Measurements from ENCODE around the gene CDCA4.
"Not testable (repeated sequence)": the region's sequence is repeated elsewhere in the genome, so short reads cannot be mapped to it uniquely, and the experiment has no call there.

The CDCA4 gene

DNA sequence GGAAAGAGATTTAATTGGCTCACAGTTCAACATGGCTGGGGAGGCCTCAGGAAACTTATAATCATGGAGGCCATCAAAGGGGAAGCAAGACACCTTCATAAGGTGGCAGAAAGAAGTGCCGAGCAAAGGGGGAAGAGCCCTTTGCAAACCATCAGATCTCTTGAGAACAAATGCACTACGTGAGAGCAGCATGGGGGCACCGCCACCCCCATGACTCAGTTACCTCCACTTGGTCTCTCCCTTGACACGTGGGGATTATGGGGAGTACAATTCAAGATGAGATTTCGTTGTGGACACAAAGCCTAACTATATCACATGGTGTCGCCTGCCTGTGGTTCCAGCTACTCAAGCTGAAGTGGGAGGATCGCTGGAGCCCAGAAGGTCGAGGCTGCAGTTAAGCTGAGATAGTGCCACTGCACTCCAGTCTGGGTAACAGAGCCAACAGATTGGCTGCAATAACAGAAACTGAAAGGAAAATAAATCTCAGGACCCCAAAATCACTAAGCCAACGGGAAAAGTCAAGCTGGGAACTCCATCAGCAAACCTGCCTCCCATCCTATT lies 10.0 kb upstream of the CDCA4 start:
- no peak for DNase-seq

DNA sequence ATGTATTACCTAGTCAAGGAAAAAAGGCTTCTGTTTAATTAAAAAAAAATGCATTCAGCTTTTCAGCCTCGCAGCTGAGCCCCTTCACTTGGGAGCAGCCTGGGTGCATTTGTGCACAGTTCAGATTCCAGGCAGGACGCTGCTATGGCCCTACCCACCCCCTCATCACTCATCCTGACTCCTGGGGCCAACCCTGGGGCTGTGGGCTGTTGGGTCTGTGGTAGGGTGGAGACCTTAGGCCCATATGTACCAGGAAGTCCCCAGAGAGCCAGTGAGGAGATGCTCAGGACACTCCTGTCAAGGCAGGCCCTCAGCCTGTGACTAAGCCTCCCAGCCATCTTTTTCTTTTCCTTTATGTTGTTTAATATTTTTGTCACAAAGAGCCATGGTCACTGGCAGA lies 9.3 kb upstream of the CDCA4 start:
- DNase-seq, result no peak

DNA sequence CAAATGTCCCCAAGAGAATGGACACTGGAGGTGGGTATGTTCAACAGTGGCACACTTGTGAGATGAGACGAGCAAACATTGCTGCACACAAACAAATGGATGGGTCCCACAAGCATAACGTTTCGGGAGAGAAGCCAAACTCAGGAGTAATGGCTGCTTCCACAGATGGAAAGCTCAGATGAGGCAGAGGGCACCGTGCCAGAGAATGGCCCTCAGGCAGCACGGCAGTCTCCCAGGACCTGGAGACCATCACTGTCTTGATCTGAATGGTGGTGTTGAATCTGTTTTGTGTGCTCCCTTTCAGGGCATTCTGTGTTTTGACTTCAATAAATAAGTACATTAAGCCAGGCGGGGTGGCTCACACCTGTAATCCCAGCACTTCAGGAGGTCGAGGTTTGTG lies 8.5 kb upstream of the CDCA4 start:
- no peak for DNase-seq

DNA sequence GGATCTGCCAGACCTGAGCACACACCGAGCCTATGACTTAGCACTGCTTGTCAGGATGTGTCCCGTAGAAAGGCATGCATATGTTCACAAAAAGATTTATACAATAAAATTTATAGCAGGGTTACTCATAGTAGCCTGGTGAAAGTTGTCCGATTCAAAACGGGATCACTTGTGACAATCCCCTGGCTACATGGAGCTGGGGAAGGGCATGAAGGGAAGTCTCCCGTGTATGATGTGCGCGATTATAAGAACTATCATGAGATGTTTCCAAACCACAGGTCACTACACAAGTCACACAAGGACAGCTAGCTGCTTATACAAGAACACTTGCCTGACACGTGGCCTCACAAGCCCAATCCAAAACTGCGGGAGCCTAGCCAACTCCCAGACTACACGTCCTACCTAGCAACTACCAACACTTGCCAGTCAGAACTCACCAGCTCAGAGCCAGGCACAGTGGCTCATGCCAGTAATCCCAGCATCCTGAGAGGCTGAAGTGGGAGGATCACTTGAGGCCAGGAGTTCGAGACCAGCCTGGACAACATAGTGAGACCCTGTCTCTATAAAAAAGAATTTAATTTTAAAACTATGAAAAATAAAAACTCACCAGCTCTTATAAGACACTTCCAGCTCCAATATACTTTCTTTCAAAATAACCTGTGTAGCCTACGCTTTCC lies 7.5 kb upstream of the CDCA4 start:
- no peak for DNase-seq

DNA sequence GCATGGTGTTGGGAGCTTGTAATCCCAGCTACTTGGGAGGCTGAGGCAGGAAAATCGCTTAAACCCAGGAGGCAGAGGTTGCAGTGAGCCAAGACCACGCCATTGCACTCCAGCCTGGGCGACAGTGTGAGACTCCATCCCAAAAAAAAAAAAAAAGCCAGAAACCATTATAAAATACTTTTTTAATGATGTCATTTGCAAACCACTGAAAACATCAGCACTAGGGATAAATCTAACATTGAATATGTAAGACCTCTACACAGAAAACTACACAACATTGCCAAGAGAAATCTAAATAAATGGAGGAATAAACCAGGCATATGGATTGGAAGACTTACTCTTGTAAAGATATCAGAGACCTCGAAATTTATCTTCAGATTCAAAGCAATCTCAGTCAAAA lies 6.8 kb upstream of the CDCA4 start:
- not testable (repeated sequence) for DNase-seq

- no peak for DNase-seq
Observed at GRCh38 chr14:105026802-105027563, 6.1 kb upstream of the CDCA4 start.

DNA sequence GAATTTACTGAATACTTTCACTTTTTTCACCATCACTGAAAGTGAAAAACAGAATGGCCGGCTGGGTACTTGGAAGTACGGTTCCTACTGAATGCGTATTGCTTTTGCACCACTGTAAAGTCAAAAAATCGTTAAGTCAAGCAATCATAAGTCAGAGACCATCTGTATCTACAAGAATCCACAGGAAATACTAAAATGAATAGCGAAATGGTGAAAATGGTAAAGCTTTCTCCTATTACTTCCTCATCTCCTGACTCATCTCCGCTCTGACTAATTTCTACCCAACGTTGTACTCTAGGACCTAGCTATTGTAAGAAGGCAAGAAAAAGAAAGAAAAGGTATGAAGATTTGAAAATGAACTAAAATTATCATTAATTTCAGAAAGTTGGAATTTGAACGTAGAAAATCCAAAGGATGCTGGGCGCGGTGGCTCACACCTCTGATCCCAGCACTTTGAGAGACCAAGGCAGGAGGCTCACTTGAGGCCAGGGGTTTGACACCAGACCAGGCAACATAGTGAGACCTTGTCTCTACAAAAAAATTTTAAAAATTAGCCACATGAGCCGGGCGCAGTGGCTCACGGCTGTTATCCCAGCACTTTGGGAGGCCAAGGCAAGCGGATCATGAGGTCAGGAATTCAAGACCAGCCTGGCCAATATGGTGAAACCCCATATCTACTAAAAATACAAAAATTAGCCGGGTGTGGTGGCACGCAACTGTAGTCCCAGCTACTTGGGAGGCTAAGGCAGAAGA lies 5.3 kb upstream of the CDCA4 start:
- DNase-seq, result no peak

GRCh38 chr14:105025429-105025828 lies 4.5 kb upstream of the CDCA4 start:
- no peak for DNase-seq

DNA sequence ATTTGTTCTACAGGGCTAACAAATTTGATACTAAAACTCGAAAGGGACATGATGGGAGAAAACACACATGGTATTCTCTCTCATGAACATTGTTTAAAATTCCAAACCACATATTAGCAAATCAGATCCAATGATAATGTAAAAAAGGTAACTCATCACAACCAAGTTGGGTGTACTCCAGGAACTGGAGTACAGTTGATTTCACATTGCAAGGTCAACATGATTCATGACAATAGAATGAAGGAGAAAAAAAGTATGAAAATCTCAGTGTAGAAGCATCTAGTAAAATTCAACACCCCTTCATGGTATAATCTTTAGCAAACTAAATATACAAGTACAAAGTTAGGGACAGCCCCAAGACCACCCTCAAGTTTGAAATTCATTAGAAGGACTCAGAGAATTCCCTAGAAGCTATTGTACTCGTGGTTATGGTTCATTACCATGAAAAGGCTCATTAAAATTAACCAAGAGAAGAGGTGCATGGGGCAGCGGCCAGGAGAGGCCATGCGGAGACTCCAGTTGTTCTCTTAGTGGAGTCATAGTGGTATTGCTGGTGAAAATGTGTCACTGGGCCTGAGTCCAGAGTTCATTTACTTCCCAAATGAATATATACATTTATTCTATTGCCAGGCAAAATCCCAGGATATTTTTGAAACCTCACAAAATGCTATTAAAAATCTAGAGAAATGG lies 3.1 kb upstream of the CDCA4 start:
- DNase-seq, result no peak

DNA sequence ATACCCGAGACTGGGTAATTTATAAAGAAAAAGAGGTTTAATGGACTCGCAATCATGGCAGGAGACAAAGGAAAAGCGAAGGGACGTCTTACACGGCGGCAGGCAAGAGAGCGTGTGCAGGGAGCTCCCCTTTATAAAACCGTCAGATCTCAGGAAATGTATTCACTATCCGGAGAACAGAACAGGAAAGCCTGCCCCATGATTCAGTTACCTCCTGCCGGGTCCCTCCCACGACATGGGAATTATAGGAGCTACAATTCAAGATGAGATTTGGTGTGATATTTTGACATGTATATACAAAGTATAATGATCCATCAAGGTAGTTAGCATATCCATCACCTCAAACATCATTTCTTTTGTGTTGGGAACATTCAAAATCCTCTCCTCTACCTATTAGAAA lies 2.3 kb upstream of the CDCA4 start:
- no peak for DNase-seq

- DNase-seq, result no peak
Observed at GRCh38 chr14:105022276-105022670, 1.4 kb upstream of the CDCA4 start.

- no peak for DNase-seq
Observed at GRCh38 chr14:105021656-105022275, 883 bp upstream of the CDCA4 start.

- peak; percentile 52 for DNase-seq
Observed at GRCh38 chr14:105019861-105020814, 745 bp downstream of the CDCA4 start.

- no peak for DNase-seq
Observed at GRCh38 chr14:105018414-105018813, 2.5 kb downstream of the CDCA4 start.

DNA sequence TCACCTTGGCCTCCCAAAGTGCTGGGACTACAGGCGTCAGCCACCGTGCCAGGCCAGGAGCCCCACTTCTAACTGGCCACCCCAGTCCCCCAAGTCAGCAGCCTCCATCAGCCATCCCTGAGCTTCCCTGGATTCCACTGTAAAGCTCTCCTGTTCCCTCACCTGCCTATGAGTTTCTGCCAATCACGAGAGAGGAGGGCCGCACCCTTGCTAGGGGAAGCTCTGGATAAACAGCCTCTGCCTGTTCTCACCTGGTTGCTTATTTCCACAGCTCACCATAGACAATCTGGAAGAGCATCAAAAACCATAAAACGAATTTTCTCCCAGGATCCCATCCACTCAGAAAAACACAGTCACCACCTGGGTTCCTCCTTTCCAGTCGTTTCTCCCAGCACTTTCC lies 5.0 kb downstream of the CDCA4 start:
- no peak for DNase-seq

DNA sequence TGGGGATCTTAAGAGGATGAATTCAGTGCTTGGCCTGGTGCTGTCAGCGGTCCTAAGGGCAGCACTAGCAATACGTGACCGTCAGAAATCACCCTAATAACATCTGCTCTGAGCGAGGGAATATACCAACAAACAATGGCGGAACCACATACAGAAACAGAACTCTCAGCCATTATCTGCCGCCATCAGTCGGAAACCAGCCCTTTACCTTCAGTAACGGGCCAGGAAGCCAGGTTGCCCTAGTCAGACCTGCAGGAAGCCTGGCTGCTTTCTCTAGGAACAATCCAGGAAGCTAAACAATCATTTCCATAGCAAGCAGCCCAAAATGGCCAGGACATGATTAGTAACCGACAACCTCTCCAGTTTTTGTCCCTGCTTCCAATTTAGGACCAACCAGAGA lies 5.6 kb downstream of the CDCA4 start:
- DNase-seq, result no peak

GRCh38 chr14:105014631-105015030 lies 6.3 kb downstream of the CDCA4 start:
- no peak for DNase-seq

DNA sequence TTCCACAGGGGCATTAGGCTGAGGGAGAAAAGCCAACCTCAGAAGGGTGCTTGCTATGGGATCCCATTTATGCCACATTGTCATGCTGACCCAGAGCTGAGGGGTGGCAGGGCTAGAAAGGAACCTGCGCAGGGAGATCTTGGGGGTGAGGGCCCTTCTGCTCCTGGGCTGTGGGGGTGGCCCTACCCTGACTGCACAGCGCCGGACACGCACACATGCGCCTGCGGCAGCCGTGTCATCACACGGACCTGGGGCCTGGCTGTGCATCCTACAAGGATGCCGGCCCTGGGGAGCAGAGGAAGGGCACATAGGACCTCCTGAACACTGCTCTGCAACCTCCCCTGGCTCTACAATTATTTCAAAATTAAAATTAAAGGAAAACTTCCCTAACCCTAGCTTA lies 6.9 kb downstream of the CDCA4 start:
- no peak for DNase-seq

DNA sequence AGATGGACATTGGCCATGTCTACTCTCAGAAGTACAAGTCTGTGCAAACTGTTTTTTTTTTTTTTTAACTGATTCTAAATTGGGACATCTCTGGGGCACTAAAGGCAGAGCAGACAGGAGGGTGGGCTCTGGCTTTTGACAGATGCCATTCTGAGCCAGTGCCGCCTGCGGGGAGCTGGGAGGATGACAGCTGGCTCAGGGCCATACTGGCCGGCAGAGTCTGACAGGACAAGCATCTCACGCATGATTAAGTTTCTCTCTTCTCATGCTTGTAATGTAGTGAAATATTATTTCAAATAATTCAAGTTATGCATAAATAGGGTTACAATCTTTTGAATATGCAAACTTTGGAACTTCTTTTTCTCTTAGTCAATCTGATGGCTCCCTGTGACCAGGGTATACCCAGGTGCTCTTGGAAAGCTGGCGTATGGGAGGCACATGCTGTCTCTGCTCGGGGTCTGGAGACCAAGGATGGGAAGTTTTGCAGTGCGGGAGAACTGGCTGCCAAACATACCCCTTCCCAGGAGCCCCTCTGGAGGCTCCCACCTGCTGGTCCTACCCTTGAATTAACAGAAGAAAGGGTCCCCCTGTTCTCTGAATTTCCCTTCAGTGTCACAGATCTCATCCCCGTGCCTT lies 7.6 kb downstream of the CDCA4 start:
- DNase-seq, result no peak

- no peak for DNase-seq
Observed at GRCh38 chr14:105012171-105012985, 8.5 kb downstream of the CDCA4 start.

Measured in activated effector memory CD4-positive, alpha-beta T cell treated with Interleukin-2 at 50 U/mL for 16 hours (primary cell).